ENCODE data around the gene OR13J1. TPM values are rescaled to one million over a fixed set of nuclear protein-coding genes. Genes with fewer than 3 reads are reported as not detected.

Gene OR13J1, protein sequence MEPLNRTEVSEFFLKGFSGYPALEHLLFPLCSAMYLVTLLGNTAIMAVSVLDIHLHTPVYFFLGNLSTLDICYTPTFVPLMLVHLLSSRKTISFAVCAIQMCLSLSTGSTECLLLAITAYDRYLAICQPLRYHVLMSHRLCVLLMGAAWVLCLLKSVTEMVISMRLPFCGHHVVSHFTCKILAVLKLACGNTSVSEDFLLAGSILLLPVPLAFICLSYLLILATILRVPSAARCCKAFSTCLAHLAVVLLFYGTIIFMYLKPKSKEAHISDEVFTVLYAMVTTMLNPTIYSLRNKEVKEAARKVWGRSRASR
- total RNA-seq = not detected in 2 replicates

DNA sequence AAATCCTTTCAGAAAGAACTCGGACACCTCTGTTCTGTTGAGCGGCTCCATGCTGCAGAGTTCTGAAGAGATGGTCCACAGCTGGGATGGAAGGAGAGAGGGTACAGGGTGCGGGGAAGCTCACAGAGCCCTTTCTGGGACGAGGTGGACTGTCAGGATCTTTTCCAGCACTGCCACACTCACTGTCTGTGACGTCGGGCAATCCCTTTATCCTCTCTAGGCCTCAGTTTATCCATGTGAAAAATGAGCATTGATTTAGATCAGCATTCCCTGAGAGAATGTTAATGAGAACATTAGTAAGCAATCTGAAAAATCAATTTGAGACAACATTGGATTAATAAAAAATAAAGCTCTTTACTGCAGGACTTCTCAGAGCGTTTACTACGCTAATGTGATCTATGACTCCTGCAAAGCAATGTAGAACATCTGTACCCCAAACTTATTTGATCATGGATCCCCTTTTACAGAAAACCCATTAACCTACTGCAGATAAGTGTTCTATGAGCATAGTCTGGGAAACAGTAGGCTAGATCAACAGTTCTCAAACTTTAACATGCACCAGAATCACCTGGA, at the start of gene OR13J1:
Gene OR13J1, minus strand, starts transcription at position 51 of the 573 bp plus-strand sequence. Its CDS starts 0 bp downstream, at position 51.

DNA sequence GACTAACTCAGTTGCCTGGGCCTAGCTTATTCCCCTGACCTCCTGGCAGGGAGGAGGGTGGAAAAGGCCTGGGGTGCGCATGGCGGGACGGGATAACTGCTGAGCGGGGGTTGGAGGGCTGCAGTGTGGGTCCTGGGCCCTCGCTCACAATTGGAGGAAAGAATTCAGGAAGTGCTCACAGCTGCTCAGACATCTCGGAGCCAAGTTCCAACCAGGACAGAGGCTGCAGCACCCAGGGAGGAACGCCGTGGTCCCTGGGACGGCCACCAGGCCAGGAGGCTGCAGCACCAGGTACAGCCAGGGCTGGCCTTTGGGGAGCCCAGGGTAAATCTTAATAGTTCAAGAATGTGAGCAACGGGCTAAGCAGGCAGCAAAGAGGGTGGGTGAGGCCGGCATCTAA, 39.1 kb upstream of the OR13J1 start, which contains the start of gene SPAAR:
Gene SPAAR, plus strand, starts transcription at position 217 of the 400 bp plus-strand sequence. CDS start 974 bp downstream, outside the sequence.

DNA sequence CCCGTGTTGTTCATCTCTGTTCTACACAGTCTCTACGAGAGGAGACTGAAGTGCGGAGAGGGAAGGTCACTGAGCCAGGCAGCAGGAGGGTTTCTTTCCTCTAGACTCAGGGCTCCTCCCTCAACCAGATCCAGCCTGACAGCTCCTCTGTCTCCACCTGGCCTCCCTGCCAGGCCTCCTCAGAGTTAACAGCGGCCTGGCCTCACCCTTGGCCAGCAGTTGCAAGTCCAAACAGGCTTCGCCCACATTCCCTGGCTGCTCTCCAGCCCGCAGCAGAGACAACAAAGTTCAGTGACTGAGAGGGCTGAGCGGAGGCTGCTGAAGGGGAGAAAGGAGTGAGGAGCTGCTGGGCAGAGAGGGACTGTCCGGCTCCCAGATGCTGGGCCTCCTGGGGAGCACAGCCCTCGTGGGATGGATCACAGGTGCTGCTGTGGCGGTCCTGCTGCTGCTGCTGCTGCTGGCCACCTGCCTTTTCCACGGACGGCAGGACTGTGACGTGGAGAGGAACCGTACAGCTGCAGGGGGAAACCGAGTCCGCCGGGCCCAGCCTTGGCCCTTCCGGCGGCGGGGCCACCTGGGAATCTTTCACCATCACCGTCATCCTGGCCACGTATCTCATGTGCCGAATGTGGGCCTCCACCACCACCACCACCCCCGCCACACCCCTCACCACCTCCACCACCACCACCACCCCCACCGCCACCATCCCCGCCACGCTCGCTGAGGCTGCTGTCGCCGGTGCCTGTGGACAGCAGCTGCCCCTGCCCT, 35.9 kb upstream of the OR13J1 start, which contains the start of gene HRCT1:
Gene HRCT1, plus strand, starts transcription at position 291 of the 768 bp plus-strand sequence. Its CDS starts 86 bp downstream, at position 377.

DNA sequence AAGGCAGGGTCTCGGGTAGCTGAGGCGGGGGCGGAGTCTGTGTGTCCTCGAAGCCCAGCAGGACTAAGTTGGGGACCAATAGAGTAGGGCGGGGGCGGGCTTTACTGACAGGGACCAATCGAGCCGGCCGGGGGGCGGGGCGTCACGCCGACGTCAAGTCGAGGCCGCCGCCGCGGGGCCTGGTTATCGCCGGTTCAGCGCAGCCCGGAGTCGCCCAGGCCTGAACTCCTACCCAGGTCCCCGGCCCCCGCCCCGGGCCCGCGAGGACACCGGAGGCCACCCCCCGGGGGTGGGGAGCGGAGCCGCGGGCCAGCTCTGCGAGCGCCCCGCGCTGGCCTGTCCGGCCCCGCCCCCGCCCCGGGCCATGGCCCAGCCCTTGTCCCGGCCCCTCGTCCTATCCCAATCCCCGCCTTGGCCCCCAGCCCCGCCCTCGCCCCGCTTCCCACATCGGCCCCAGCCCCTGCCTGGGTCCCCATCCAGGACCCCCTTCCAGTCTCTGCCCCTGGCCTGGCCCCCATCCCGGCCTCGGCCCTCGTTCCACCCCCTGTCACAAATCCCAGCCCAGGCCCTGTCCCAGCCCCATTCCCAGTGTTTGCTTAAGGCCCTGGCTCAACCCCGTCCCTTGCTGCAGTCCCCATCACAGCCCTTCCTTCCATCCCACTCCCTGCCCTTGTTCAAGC, 41.0 kb downstream of the OR13J1 start, which contains the start of gene TMEM8B:
Gene TMEM8B, plus strand, starts transcription at position 145 of the 680 bp plus-strand sequence. Its CDS starts 220 bp downstream, at position 365.

DNA sequence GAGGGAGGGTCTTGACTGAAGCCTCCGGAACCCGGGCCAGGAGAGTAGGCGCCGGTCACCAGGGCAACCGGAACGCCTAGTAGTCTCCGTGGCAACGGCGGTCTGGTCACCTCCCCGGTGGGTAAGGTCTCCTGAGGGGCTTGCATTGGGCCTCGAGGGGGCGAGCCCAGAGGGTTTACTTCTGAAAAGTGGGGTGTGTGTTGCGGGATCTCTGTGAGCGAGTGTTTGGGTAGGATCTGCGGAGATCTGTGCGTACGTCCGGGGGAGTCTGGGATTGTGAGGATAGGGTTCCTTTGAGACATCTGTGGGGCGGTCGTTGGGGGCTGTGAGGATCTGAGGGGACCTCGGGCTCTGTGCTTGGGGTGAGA, 41.5 kb downstream of the OR13J1 start, which contains the start of gene FAM221B:
Gene FAM221B, minus strand, starts transcription at position 17 of the 368 bp plus-strand sequence. CDS start 2,571 bp downstream, outside the sequence.

Other genes with a start within 250 kb of the OR13J1 start
- gene SIT1, start 219.5 kb downstream of the OR13J1 start, total RNA-seq = not detected in 2 replicates
- 11,544 and 12,668 TPM in 2 replicates for gene RMRP, start 212.4 kb downstream of the OR13J1 start, total RNA-seq
- gene CCDC107, start 212.1 kb downstream of the OR13J1 start, total RNA-seq = 23.6 and 24.0 TPM in 2 replicates
- gene ARHGEF39, start 205.2 kb downstream of the OR13J1 start, total RNA-seq = 0.87 and 4.4 TPM in 2 replicates
- gene CA9, start 196.5 kb downstream of the OR13J1 start, total RNA-seq = 0.44 and 8.6 TPM in 2 replicates
- gene TPM2, start 180.5 kb downstream of the OR13J1 start, total RNA-seq = 1,069 and 1,713 TPM in 2 replicates
- 584 and 593 TPM in 2 replicates for gene TLN1, start 138.2 kb downstream of the OR13J1 start, total RNA-seq
- gene CREB3, start 137.7 kb downstream of the OR13J1 start, total RNA-seq = 84.7 and 90.6 TPM in 2 replicates
- gene GBA2, start 121.2 kb downstream of the OR13J1 start, total RNA-seq = 27.0 and 27.5 TPM in 2 replicates
- gene RGP1, start 121.1 kb downstream of the OR13J1 start, total RNA-seq = 11.1 and 12.6 TPM in 2 replicates
- gene MSMP, start 116.1 kb downstream of the OR13J1 start, total RNA-seq = 0.62 TPM in 1 of 2 replicates, not detected in the other
- gene NPR2, start 78.8 kb downstream of the OR13J1 start, total RNA-seq = 27.6 and 32.1 TPM in 2 replicates
- gene SPAG8, start 58.1 kb downstream of the OR13J1 start, total RNA-seq = 0.75 and 1.3 TPM in 2 replicates
- 18.6 and 25.8 TPM in 2 replicates for gene HINT2, start 55.4 kb downstream of the OR13J1 start, total RNA-seq
- not detected in 2 replicates for gene FAM221B, start 41.7 kb downstream of the OR13J1 start, total RNA-seq
- 2.2 and 4.1 TPM in 2 replicates for gene TMEM8B, start 41.2 kb downstream of the OR13J1 start, total RNA-seq
- gene HRCT1, start 35.8 kb upstream of the OR13J1 start, total RNA-seq = 0.11 and 0.25 TPM in 2 replicates
- gene SPAAR, start 39.1 kb upstream of the OR13J1 start, total RNA-seq = under 0.01 TPM in 1 of 2 replicates, not detected in the other
- gene OR2S2, start 87.8 kb upstream of the OR13J1 start, total RNA-seq = 0.12 and 0.22 TPM in 2 replicates
- 27.6 and 45.2 TPM in 2 replicates for gene RECK, start 166.5 kb upstream of the OR13J1 start, total RNA-seq